Measurements from ENCODE around the gene METTL2A. TPM values are rescaled to one million over a fixed set of nuclear protein-coding genes. Genes with fewer than 3 reads are reported as not detected.
"Not testable (repeated sequence)": the region's sequence is repeated elsewhere in the genome, so short reads cannot be mapped to it uniquely, and the experiment has no call there.

METTL2A gene, protein sequence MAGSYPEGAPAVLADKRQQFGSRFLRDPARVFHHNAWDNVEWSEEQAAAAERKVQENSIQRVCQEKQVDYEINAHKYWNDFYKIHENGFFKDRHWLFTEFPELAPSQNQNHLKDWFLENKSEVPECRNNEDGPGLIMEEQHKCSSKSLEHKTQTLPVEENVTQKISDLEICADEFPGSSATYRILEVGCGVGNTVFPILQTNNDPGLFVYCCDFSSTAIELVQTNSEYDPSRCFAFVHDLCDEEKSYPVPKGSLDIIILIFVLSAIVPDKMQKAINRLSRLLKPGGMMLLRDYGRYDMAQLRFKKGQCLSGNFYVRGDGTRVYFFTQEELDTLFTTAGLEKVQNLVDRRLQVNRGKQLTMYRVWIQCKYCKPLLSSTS
- 10 to 100 TPM in 2 of 3 donors, 1 to 10 TPM in 1; 7.5 to 14.8 (median 10.3) TPM for polyA plus RNA-seq

DNA sequence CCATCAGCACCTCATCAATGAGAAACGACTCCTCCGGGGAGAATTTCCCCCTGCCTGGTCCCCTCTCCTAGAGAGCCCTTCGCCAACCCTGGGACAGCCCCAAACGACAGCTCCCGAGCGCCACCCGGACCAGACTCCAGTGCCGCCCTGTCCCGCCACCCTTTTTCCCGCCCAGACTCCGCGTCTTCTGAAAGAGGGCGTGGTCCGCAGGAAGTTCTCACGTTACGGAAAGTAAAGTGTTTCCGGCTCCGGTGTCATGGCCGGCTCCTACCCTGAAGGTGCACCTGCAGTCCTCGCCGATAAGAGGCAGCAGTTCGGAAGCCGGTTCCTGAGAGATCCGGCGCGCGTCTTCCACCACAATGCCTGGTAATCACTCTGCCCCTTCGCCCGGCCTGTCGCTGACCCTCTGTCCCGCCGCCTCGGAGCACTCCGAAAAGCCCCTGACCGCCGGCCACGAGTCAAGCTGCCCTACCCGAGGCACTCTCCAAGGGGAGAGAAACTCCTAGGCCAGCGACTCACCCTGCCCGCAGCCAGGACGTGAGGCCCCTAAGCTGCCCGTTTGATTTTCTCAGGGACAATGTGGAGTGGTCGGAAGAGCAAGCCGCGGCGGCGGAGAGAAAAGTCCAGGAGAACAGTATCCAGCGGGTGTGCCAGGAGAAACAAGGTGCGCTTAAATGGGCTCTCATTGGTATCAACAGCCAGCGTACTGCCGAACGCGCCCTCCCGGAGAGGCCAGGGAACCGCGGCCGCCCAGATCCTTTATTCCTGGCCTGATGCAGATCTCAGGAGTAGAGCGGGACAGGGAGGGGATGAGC, at the start of gene METTL2A:
Gene METTL2A, plus strand, starts transcription at position 251 of the 815 bp plus-strand sequence. Its CDS starts 6 bp downstream, at position 257.
- peak within 1 kb of the TSS; percentile 93 to 99 (median 97) for H3K4me3 Mint-ChIP-seq
- DNase-seq: peak; percentile 76 to 79 (median 77)
- H3K4me1 Mint-ChIP-seq: peaks cover 20 to 22% of the 10 kb centered on the region in 2 donors
- not testable (repeated sequence) for H3K36me3 Mint-ChIP-seq; H3K9me3 Mint-ChIP-seq; H3K27me3 Mint-ChIP-seq (ENCODE audit: low read depth in 3 of 3)
- H3K27ac Mint-ChIP-seq: peak within 1 kb of the TSS; percentile 80 to 95 (median 89)

DNA sequence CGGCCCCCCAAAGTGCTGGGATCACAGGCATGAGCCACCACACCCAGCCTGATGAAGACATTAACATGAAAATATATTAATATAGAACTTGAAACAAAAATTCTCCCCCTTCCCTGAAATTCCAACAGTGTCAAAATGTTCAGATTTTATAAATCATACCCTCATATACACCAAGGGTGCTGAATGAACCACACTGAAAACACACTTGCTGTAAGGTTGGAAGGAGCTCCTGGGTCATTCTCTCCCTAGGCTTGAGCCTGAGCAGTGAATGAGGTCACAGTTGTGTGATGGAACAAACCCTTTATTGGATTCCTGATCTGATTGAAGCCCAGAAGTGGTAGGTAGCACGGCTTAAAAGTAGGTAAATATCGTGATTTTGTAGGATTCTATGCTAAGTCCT, 43.4 kb upstream of the METTL2A start, which contains the start of gene EFCAB3:
Gene EFCAB3, plus strand, starts transcription at position 301 of the 400 bp plus-strand sequence. CDS start 2,427 bp downstream, outside the sequence.
- Mint-ChIP-seq H3K4me3 (no peak within 1 kb of the TSS), H3K9me3 (no peaks in the 10 kb centered on the region), H3K36me3 (no peaks in the 10 kb centered on the region), H3K27ac (no peak within 1 kb of the TSS), H3K4me1 (no peaks in the 10 kb centered on the region), H3K27me3 (ENCODE audit: low read depth in 3 of 3) (peaks cover 0 to 4% (median 0%) of the 10 kb centered on the region in 3 donors)
- no peak for DNase-seq

DNA sequence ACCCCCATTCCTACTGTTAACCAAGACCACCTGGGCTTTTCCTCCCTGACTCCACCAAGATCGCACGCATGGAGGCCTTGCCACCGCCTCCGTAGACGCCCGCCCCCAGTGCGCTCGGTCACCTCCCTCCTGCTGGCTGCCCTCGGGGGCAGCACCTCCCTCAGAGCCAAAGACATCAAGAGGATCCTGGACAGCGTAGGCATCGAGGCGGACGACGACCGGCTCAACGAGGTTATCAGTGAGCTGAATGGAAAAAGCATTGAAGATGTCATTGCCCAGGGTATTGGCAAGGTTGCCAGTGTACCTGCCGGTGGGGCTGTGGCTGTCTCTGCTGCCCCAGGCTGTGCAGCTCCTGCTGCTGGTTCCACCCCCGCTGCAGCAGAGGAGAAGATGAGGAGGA, 42.1 kb upstream of the METTL2A start:
- no peak overlapping the region for H3K27ac Mint-ChIP-seq
- DNase-seq: no peak
- peaks cover 0 to 1% (median 0%) of the 10 kb centered on the region in 3 donors for H3K27me3 Mint-ChIP-seq (ENCODE audit: low read depth in 3 of 3)
- H3K36me3 Mint-ChIP-seq: no peaks in the 10 kb centered on the region
- no peaks in the 10 kb centered on the region for H3K9me3 Mint-ChIP-seq
- H3K4me1 Mint-ChIP-seq: no peaks in the 10 kb centered on the region
- no peak overlapping the region for H3K4me3 Mint-ChIP-seq

DNA sequence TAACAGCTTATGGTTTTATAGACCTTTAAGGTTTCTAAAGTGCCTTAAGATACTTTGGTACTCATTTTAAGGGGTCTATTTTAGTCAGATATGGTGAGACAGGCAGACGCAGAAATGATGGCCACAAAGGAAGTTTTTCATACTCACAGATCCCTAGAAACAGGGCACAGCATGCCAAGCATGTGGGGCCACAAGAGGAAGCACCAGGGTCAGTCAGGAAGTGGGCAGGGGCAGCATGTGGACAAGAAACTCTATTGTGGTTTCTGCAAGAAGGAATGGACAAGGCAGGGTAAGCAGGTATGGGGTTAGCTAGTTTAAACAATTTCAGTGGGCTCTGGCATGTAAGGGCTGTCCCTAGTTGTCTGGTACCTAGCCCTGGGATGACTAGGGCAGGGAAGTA, 34.8 kb upstream of the METTL2A start:
- no peak overlapping the region for H3K4me3 Mint-ChIP-seq
- H3K27me3 Mint-ChIP-seq (ENCODE audit: low read depth in 3 of 3): peaks cover 0 to 5% (median 2%) of the 10 kb centered on the region in 3 donors
- DNase-seq: no peak
- no peaks in the 10 kb centered on the region for H3K4me1 Mint-ChIP-seq
- no peaks in the 10 kb centered on the region for H3K36me3 Mint-ChIP-seq
- H3K27ac Mint-ChIP-seq: peak overlapping the region in 1 of 6 donors; percentile 46
- H3K9me3 Mint-ChIP-seq: no peaks in the 10 kb centered on the region

DNA sequence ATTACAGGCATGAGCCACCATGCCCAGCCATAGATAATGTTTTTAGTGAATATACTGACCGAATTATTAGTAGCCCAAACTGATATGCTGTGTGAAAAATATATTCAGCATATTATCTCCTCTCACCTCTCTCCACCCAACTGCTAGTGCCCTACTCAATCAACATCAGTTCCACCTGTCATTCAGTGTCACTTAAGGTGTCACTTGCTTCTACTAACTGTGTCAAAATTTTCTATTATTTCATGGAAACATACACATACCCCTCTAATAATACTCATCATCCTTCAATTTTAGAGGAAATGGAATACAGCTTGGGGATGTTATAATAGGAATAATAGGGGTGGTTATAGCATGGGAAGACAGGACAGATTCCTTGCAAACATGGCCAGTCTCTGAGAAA, 30.8 kb upstream of the METTL2A start:
- Mint-ChIP-seq H3K4me1 (no peaks in the 10 kb centered on the region), H3K27me3 (ENCODE audit: low read depth in 3 of 3) (peaks cover 0 to 5% (median 2%) of the 10 kb centered on the region in 3 donors), H3K9me3 (no peaks in the 10 kb centered on the region), H3K36me3 (no peaks in the 10 kb centered on the region), H3K27ac (no peak overlapping the region), H3K4me3 (no peak overlapping the region)
- DNase-seq: no peak

DNA sequence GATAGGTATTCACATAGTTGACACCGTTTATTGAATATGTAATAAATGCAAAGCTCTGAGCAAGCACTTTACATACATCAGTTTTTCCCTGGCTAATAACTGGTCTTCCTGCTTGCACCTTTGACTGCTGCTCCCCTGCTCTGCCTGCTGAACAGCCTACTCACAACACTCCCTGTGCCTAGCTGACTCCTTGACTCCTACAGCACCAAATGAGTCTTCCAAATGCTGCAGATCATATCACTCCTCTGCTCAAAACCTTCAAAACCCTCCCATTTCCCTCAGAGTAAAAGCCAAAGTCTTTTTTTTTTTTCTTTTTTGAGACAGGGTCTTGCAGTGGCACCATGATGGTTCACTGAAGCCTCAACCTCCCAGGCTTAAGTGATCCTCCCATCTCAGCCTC, 24.8 kb upstream of the METTL2A start:
- no peak for DNase-seq

DNA sequence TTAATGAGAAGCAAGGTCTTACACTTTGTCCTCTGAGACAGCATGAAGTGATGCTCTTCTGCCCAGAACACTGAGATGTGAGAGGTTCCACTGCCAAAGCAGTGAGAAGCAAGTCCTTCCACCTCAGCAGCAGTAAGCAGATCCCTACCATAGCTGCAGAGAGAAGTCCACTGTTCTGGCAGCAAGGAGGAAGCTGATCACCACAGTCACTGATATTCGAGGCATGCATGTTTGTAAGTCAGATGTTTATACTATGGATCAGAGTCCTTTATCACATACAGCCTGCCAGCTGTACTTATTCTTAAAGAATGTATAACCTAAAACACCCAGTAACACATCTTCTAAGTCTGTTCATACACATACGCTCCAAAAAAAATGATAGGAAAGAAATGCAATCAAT, 18.2 kb upstream of the METTL2A start:
- DNase-seq: no peak
- Mint-ChIP-seq H3K27me3 (ENCODE audit: low read depth in 3 of 3) (peaks cover 4 to 7% (median 5%) of the 10 kb centered on the region in 3 donors), H3K4me1 (no peaks in the 10 kb centered on the region), H3K4me3 (no peak overlapping the region), H3K9me3 (peaks cover 0 to 1% (median 0%) of the 10 kb centered on the region in 6 donors), H3K36me3 (no peaks in the 10 kb centered on the region), H3K27ac (no peak overlapping the region)

More for the DNA sequence above, 24.8 kb upstream of the METTL2A start:
- H3K36me3 Mint-ChIP-seq: no peaks in the 10 kb centered on the region
- H3K4me3 Mint-ChIP-seq: no peak overlapping the region
- no peak overlapping the region for H3K27ac Mint-ChIP-seq
- peaks cover 0 to 1% (median 0%) of the 10 kb centered on the region in 6 donors for H3K9me3 Mint-ChIP-seq
- peaks cover 4 to 9% (median 5%) of the 10 kb centered on the region in 3 donors for H3K27me3 Mint-ChIP-seq (ENCODE audit: low read depth in 3 of 3)
- no peaks in the 10 kb centered on the region for H3K4me1 Mint-ChIP-seq

DNA sequence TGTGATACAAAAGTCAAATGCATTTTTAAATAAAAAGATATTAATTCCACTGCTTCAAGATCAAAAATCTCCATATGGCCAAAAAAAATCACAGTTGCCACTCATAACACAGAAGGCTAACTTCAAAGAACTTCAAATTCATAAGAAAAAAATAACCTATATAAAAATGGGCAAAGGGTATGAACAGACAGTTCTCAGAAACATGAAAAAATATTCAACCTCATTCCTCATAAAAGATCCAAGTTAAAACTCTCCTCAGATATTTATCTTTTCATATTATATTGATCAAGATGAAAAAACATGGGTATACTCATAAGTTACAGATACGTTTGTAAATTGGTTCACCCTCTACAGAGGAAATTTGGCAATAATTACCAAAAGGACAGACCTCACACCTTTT, 10.6 kb upstream of the METTL2A start:
- not testable (repeated sequence) for H3K9me3 Mint-ChIP-seq; H3K27me3 Mint-ChIP-seq (ENCODE audit: low read depth in 3 of 3); H3K4me1 Mint-ChIP-seq; H3K4me3 Mint-ChIP-seq; H3K27ac Mint-ChIP-seq; DNase-seq; H3K36me3 Mint-ChIP-seq

DNA sequence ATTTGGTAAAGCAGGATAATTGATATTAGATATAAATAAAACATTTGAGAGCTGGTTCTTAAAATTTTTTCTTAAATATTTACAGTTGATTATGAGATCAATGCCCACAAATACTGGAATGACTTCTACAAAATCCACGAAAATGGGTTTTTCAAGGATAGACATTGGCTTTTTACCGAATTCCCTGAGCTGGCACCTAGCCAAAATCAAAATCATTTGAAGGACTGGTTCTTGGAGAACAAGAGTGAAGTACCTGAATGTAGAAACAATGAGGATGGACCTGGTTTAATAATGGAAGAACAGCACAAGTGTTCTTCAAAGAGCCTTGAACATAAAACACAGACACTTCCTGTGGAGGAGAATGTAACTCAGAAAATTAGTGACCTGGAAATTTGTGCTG, 2.5 kb downstream of the METTL2A start:
- peaks cover 20 to 22% of the 10 kb centered on the region in 2 donors for H3K4me1 Mint-ChIP-seq
- H3K27ac Mint-ChIP-seq; H3K36me3 Mint-ChIP-seq; H3K4me3 Mint-ChIP-seq; DNase-seq; H3K27me3 Mint-ChIP-seq (ENCODE audit: low read depth in 3 of 3); H3K9me3 Mint-ChIP-seq: not testable (repeated sequence)

DNA sequence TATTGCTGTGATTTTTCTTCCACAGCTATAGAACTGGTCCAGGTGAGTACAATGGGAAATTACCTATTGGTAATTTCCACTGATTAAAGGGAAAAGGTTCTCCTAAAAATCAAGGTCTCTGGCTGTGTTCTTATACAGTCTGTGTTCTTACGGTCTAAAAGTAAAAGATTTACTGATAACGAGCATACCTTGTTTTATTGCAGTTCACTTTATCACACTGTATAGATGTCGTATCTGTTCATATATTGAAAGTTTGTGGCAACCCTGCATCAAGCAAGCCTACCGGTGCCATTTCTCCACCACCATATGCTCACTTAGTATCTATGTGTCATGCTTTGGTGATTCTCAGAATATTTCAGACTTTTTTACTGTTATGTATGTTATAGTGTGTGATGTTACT, 11.6 kb downstream of the METTL2A start:
- not testable (repeated sequence) for H3K27me3 Mint-ChIP-seq (ENCODE audit: low read depth in 3 of 3); H3K9me3 Mint-ChIP-seq; H3K4me3 Mint-ChIP-seq; DNase-seq; H3K4me1 Mint-ChIP-seq
- peak overlapping the region in 1 of 6 donors; percentile 50 for H3K27ac Mint-ChIP-seq
- H3K36me3 Mint-ChIP-seq: peaks cover 8 to 18% (median 11%) of the 10 kb centered on the region in 3 donors

DNA sequence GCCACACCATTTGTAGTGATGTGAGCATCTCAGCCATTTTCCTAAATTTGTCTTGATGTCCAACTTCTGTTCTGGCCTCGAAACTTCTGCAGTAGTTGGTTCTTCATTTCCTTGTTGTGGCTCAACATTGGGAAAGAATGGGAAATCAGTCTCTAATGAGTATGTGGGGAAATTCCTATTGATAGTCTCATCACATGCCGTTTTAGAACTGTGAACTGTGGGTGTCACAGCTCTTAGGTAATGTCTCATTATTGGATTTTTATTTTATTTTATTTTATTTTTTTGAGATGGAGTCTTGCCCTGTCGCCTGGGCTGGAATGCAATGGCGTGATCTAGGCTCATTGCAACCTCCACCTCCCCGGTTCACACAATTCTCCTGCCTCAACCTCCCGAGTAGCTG, 17.5 kb downstream of the METTL2A start:
- not testable (repeated sequence) for H3K4me1 Mint-ChIP-seq; H3K27me3 Mint-ChIP-seq (ENCODE audit: low read depth in 3 of 3); DNase-seq; H3K4me3 Mint-ChIP-seq; H3K27ac Mint-ChIP-seq; H3K9me3 Mint-ChIP-seq
- peaks cover 11 to 20% (median 18%) of the 10 kb centered on the region in 3 donors for H3K36me3 Mint-ChIP-seq

DNA sequence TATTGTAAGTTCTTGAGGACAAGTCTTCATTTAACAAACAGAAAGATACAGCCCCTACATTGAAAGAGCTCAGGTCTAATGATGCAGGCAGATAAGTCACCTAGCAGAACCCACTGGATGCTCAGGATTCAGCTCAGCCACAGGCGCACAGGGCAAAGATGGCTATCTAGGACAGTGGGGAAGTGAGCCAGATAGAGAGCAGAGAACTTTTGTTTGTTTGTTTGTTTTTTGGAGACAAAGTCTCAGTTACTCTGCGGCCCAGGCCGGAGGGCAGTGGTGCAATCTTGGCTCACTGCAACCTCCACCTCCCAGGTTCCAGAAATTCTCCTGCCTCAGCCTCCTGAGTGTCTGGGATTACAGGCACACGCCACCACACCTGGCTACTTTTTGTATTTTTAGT, 20.4 kb downstream of the METTL2A start:
- no peak for DNase-seq
- H3K27me3 Mint-ChIP-seq (ENCODE audit: low read depth in 3 of 3): peaks cover 0 to 2% (median 0%) of the 10 kb centered on the region in 3 donors
- H3K4me1 Mint-ChIP-seq: no peaks in the 10 kb centered on the region
- H3K9me3 Mint-ChIP-seq: no peaks in the 10 kb centered on the region
- no peak overlapping the region for H3K4me3 Mint-ChIP-seq
- peaks cover 22 to 31% (median 27%) of the 10 kb centered on the region in 3 donors for H3K36me3 Mint-ChIP-seq
- peak overlapping the region in 1 of 6 donors; percentile 16 for H3K27ac Mint-ChIP-seq

DNA sequence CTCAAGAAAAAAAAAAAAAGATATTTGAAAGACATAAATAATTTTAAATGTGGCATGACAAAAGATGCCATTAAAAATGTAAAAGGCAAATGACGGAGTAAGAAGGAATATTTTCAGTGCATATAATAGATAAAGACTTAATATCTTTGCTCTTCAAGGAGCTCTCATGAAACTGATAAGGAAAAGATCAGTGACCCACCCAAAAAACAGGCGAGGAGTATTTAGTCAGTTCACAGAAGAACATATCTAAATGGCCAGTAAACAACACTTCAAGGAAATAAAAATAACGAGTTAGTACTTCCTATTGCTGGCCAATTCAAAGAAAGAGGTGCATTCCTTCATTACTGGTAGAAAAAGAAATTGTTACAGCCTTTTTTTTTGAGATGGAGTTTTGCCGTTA, 22.1 kb downstream of the METTL2A start:
- H3K36me3 Mint-ChIP-seq: peaks cover 24 to 28% (median 25%) of the 10 kb centered on the region in 3 donors
- not testable (repeated sequence) for H3K27ac Mint-ChIP-seq; H3K4me3 Mint-ChIP-seq; DNase-seq; H3K4me1 Mint-ChIP-seq; H3K27me3 Mint-ChIP-seq (ENCODE audit: low read depth in 3 of 3); H3K9me3 Mint-ChIP-seq

DNA sequence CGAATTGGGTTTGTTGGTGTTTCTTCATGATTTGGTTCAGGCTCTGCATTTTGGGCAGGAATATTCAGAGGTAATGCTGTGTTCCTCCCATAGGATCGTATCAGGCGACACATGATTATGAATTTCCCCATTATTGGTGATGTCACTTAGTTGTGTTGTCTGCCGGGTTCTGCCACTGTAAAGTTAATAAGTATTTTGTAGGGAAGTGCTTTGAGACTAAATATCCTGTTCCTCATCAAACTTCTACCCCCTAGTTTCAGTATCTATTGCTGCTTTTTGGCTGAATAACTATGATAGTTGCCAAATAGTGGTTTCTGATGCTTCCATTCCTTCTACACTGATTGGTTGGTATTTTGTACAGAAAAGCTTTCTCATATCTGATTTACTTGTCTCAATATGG, 28.5 kb downstream of the METTL2A start:
- H3K4me3 Mint-ChIP-seq; H3K27ac Mint-ChIP-seq; H3K27me3 Mint-ChIP-seq (ENCODE audit: low read depth in 3 of 3); DNase-seq; H3K9me3 Mint-ChIP-seq: not testable (repeated sequence)
- Mint-ChIP-seq H3K36me3 (peaks cover 11 to 22% (median 19%) of the 10 kb centered on the region in 3 donors), H3K4me1 (peaks cover 16 to 21% of the 10 kb centered on the region in 2 donors)
